C4-2B (cell line): ENCODE results near the gene CSAD.

Experiments used
- CTCF ChIP-seq: fragments of 450-650 bp; conservative IDR thresholded peaks from 2 replicates; pipeline ENCODE4 v1.5.1; 2017; ENCODE audit warnings: mild to moderate bottlenecking
- ZFX ChIP-seq: fragments of 450-650 bp; IDR thresholded peaks from 2 replicates; pipeline ENCODE4 v1.6.1; 2017

GRCh38 chr12:53160000-53160399, 20.7 kb downstream of the CSAD start:
- TF ChIP-seq CTCF (no peak), ZFX (no peak)
